HG02763 (cell line): ENCODE results near the gene ABCC3.

Experiments
- ATAC-seq: cut with Tn5 transposase; IDR thresholded peaks from one replicate; pipeline ENCODE4 v1.9.1; 2021; ENCODE audit warnings: mild to moderate bottlenecking, moderate library complexity; ENCODE audit not compliant: unreplicated experiment

ABCC3 gene

DNA sequence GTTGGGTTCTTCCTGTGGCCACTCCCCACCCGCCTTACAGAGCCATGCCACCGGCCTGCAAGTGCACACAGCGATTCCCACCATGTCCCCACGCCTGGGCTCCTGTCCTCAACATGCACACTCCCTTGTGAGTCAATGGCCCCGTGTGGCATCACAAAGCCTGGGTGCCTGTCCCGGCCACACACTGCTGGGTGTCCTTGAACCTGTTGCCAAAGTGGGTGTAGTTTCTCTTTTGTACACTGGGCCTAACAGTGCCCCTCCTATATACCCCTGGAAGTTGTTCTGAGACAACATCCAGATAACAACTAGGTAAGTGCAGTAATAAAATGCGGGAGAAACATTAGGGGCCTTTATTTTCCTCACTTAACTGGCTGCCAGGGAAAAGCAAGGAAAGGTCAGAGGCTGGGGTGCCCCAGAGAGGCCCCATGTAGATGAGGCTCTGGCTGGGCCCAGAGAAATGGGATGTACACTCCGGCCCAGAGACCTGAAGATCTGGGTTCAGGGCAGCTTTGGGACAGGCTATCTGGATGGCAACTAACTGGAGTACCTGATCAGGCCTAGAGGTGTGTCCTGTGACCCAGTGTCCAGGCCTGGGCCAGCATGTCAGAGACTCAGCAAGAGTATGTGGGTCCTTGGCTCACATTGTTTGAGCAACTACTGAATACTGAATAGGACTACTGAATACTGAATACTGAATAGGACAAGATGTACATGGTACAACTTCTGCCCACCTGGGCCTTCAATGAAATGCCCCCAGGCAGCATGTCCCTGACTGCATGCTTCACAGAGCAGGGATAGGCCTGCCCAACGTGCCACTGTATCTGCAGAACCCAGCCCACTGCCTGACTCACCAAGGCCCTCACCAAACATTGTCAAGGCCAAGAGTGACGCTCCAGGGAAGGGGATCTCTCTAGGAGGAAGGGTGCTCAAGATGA is 8.3 kb downstream of the ABCC3 start:
- no peak for ATAC-seq

DNA sequence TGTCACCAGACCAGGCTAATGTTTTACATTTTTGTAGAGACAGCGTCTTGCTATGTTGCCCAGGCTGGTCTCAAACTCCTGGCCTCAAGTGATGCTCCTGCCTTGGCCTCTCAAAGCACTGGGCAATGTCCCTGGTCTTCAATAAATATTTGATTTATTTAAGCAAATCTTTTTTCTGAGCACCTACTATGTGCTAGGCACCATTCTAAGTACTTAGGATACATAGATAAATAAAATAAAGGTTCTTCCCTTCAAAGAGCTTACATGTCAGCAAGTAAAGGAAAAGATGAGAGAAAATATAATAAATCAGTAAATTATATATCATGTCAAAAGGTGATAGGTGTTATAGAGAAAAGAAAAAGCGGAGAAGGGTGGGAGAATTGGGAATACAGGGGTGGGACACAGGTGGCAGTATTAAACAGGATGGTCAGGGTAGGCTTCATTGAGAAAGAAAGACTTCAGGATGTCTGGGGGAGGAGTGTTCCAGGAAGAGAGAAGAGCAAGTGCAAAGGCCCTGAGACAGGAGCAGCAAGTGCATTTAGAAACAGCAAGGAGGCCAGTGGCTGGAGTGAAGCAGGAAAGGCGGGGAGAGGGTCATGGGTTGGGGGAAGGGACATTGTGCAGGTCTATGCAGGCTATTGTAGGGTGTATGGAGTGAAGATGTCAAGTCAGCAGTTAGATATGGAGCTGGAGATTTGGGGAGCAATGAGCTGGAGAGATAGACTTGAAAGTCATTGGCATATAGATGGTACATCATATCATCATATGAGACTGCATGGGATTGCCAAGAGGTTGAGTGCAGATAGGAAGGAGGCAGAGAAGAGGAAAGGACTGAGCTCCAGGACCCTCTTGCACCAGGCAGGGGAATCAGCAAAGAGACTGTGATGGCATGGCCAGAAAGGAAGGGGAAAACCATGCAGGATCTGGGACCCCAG is 11.3 kb downstream of the ABCC3 start:
- no peak for ATAC-seq

DNA sequence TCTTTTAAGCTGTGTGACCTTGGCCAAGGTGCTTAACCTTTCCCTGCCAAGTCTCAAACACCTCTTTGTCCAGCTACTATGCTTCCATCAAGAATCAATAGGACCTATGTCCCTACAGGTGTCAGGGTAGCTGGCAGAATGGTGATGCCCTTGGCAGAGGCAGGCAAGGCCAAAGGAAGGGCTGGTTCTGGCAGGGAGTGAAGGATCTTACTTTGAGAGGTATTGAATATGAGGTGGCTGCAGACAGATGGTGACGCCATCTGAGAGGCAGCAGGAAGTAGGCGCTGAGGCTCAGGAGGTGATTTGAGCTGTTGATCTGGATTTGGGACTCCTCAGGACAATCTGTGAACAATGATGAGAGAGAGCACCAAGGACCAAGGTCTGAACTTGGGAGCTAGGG is 12.5 kb downstream of the ABCC3 start:
- ATAC-seq, result no peak

DNA sequence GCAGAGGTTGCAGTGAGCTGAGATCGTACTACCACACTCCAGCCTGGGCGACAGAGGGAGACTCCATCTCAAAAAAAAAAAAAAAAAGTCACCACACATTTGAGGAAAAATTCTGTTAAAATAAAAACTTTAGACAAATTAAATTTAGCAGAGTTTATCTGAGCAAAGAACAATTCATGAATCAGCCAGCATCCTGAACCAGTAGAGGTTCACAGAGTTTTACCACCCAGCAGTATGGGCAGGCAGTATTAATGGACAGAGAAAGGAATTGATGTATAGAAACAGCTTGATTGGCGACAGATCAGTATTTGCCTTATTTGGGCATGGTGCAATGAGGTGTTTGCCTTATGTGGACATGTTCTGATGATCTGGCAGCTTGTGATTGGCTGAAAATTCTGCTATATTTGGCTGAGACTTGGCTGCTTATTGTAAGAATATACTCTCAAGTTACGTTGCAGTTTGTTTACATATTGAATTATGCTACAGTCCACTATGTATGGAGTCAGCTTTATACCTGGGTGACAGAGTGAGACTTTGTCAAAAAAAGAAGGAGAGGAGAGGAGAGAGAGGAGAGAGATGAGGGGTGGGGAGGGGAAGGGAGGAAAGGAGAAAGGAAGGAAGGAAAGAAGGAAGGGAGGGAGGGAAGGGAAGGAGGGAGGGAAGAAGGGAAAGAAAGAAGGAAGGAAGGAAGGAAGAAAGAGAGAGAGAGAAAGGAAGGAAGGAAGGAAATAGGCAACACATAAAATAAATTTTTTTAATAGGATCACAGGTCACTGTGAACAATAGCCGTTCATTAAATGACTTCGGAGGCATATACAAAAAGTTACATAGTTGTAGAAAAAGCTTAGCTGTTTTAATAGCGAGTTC is 14.6 kb downstream of the ABCC3 start:
- no peak for ATAC-seq

DNA sequence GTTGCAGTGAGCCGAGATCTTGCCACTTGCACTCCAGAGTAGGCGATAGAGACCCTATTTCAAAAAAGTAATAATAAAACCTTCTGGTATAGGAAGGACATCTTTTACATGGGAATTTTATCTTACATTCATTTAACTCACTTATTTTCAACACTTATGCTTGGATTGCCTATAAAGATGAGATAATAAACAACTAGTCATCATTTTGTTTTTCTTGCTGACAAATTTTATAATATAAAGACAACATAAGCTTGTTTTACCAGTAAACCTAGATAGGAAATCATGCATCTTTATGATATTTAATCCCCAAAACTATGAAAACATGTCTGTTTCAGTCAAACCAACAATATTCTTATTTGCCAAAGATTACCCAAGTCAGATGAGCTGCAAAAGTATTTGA is 17.0 kb downstream of the ABCC3 start:
- no peak for ATAC-seq

DNA sequence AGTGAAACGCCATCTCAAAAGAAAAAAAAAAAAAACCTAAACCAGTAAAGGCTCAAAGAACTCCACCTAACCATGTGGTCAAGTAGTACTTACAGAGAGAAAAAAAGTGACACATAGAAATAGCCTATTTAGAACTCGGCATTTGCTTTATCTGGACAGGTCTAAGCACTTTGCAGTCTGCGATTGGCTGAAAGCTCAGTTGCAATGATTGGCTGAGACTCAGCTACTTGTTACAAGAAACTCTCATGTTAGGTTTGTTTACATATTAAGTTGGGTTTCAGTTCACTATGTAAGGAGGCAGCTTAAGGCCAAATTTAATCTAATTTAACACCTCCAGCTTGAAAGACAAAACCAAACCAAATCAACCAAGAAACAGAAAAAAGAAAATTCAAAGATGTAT is 19.1 kb downstream of the ABCC3 start:
- ATAC-seq, result no peak

DNA sequence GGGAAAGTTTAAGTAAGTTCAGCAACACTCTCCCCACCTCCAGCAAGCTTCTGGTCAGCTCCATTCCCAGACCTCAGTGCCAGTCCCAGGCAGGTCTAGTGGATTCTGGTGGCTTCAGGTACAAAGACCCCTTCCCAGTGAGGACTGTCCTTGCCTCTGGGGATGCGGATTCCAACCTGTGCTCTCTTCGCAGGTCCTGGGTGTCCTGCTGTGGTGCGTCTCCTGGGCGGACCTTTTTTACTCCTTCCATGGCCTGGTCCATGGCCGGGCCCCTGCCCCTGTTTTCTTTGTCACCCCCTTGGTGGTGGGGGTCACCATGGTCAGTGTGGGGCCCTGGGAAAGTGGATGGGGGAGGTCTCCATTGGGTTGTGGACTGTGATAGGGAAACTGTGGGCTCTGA is 21.8 kb downstream of the ABCC3 start:
- ATAC-seq, result no peak

DNA sequence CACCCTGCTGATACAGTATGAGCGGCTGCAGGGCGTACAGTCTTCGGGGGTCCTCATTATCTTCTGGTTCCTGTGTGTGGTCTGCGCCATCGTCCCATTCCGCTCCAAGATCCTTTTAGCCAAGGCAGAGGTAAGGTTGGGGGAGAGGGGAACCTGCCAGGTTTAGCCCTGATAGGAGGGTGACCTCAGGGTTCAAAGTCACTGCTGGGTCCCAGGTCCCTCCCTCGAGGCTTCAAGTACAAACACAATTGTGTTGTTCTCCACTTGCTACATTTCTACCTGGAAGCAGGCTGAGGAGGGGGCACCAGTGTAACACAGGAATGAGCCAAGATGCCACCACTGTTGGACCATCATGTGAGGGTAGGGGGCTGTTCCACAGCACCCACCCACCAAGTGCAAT is 22.4 kb downstream of the ABCC3 start:
- ATAC-seq, result no peak

DNA sequence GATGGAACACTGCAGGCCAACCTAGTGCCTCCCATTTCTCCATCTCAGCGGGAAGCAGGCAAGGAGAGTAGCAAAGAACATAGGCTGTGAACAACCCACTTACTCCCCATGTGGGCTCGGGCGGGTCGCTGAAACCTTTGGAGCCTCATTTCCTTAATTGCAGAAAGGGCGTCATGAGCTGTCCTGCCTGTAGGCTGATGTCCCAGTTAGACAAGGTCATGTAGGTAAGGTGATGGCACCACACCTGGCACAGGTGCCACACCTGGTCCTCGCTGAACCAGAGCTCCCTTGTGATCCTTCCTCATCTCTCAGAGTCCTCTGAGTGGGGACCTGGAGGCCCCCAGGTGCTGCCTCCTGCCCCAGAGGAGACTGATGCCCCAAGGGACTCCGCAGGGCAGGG is 22.9 kb downstream of the ABCC3 start:
- no peak for ATAC-seq

DNA sequence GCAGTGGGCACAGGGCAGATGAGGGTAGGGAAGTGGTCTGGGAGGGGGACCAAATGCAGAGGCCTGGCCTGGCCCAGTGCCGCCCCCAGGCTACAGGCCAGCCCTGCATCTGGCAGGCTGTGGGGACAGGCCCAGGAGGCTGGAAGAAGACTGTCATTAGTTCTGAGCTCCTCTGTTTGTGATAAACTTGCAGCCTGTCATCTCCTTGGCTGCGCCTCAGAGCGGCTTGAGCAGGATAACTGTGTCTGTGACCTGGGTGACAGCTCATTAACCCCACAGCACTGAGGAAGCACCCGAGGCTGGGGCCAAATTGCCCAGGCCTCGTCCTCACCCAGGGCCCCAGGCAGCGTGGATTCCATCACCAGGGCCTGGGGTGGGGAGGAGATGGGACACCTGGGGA is 23.9 kb downstream of the ABCC3 start:
- no peak for ATAC-seq

DNA sequence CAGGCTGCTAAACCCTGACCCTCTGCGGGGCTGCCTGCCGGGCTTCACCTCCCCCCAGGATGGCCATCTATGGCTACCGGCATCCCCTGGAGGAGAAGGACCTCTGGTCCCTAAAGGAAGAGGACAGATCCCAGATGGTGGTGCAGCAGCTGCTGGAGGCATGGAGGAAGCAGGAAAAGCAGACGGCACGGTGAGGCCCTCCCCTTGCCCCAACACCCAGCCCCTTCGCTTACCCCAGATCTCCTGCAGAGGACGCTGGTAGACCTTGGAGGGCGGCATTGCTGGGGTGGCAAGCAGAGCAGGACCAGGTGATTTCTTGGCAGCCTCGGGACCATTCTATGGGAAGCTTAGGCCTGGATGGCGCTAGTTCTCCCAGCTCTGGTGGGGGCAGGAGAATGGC is 24.5 kb downstream of the ABCC3 start:
- no peak for ATAC-seq

DNA sequence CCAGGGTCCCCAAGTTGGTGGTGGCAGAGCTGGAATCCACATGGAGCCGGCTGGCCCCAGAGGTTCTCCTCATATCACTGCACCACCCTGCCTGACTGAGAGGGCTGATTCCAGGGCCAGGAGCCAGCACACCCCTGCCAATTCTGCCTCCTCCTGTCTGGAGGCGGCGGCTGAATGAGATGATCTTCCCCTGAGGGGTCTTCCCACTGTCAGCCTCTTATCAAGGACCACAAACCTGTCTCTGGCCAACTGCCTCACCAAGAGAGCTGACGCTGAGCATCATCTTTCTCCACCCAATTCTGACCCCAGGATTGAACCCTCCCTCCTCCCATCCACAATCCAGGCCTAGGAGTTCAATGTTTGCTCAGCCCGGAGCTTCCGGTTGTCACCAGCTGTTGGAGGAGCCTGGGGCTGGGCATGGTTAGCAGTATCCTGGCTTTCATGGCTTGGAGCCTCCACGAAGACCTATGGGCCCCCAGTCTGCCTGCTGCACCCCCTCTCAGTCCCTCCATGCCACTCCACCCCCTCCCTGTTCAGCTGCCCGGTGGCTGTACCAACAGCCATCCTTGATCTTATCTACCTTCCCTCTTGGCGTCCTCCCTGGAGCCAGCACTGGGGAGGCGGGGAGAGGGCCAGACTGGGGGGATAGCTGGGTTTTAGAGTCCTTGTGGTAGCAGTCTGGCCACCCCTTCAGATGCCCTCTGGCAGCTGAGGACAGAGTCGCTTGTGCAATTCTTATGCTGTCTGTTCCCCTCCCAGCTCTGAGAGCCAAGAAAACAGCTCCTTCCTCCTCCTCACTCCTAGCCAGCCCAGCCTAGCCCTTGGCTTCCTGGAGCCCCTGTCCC is 25.6 kb downstream of the ABCC3 start:
- no peak for ATAC-seq

DNA sequence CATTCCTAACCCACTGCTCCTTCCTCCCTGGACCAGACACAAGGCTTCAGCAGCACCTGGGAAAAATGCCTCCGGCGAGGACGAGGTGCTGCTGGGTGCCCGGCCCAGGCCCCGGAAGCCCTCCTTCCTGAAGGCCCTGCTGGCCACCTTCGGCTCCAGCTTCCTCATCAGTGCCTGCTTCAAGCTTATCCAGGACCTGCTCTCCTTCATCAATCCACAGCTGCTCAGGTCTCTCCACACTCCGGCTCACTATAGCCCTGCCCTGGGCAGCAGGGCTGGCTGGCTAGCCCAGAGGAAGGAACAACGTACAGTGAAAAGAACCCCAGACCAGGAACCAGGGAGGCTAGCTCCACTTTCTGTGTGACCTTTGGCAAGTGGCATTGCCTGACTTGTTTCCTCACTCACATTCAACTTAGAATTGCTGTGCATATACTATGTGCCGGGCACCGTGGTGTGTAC is 26.2 kb downstream of the ABCC3 start:
- ATAC-seq, result no peak

DNA sequence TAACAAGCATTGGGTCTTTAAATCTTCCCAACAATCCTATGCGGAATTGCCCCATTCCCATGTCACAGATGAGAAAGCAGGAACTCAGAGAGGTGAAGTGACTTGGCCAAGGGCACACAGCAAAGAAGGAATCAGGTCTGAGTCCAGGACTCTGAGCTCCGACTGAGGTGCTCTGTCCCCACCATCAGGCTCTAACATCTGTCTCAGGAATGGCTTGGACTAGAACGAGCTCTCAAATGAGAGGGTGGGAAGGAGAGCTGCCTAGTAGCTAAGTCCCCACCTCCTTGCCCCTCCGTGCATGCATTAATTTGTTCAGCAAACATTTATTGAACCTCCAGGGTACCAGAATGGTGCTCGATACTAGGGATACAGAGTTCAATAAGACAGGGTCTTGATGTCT is 26.7 kb downstream of the ABCC3 start:
- ATAC-seq, result no peak

DNA sequence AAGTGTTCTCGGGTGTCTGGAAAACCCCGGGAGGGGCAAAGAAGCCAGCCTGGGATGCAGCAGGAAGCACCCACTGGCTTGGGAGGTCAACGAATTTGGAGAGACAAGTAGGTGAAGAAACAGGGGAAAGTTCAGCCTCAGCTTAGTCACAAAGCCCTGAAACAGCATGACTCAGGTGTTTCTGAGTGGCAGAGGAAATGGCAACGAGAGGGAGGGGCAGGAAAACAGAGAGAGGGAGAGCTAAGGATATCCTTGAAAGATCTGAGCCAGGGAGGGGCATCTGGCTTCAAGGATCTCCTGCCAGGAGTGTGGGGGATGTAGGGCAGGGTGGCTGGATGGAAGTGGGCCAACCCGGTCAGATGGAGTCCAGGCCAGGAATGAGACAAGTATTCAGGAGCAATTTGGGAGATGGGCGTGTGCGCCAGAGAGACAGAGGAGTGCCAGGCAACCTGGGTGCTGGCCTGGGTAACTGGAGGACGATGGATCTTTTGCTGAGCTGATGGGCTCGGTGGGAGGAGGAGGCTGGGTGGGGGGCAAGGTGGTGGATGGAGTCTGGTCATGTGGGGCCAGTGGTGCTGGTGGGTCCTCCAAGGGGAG is 27.2 kb downstream of the ABCC3 start:
- no peak for ATAC-seq

DNA sequence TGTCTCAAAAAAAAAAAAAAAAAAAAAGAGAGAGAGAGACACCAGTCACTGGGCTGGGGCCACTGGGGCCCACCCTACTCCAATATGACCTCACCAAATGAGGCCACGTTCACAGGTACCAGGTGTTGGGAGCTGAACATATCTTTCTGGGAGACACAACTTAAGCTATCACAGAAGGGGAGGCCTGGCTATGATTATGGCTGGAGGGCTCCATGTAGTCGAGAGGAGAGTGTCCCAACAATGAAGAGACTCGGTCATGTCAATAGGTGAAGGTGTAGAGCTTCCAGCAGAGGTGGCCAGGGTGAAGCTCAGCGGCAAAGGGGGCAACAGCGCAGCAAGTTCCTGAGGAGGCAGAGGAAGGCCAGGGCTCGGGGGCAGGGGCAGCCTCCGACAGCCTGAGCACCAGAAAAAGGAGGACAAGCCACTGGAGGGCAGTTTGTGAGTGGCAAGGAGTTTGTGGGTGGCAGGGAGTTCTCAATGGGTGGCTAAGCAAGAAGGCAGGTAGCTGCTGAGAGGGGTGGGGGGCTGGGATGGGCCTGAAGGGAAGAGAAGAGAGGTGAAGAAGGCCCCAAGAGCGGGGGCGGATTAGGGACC is 28.0 kb downstream of the ABCC3 start:
- no peak for ATAC-seq

DNA sequence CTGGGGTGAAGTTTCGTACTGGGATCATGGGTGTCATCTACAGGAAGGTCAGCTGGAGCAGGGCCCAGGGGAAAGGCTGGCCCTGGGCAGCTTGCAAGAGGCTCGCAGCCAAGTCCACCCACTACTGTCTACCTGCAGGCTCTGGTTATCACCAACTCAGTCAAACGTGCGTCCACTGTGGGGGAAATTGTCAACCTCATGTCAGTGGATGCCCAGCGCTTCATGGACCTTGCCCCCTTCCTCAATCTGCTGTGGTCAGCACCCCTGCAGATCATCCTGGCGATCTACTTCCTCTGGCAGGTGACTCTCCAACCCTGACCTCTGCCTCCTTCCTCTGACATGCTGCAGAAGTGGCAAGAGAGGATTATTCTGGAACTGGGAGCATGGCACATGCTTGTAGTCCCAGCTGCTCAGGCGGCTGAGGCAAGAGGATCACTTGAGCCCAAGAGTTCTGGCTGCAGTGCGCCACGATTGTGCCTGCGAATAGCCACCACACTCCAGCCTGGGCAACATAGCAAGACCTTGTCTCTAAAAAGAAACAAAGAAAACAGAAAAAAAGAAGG is 29.2 kb downstream of the ABCC3 start:
- ATAC-seq, result no peak

DNA sequence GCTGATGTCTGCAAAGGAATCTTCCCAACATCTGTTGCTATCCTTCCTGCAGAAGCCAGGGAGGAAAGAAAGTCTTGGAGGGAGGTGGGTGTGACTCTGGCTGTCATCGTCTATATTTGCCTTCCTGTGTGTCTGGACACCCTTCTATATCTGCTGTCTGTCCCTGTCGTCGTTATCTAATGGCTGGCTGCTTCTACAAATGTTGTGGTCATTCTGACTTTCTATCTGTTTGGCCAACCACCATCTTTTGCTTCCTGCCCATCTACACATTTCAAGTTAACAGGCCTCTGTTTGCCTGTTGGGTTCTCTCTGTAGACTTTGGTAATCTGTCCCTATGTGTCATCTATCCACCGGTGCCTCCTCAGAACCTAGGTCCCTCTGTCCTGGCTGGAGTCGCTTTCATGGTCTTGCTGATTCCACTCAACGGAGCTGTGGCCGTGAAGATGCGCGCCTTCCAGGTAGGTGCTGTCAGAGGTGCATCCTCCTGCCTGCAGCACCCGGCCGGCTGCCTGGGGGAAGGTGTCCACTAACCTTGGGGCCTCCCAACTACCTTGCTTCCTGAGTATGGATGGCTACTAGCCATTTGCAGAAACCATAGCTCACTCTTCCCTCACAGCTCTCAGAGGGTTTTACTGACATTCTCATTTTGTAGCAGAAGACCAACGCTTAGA is 30.2 kb downstream of the ABCC3 start:
- ATAC-seq, result no peak
